Lung (tissue), 12 donors: ENCODE measurements around the gene CUL7. TPM values are rescaled to one million over a fixed set of nuclear protein-coding genes. Genes with fewer than 3 reads are reported as not detected.

Experiments used
- ATAC-seq: fragments of 200-7000 bp; cut with Tn5 transposase; one replicate; pipeline ENCODE4 v1.9.1; 2020; ENCODE audit warnings: moderate number of reproducible peaks; ENCODE audit not compliant: insufficient read depth, low FRiP score
- DNase-seq, 3 donors: peaks; one replicate each; pipeline ENCODE4 v3.0.0-alpha.2; 2013 to 2017
- H3K27ac ChIP-seq, 2 donors: one replicate each; pipeline ENCODE4 v1.5.1; 2013; ENCODE audit warnings: mild to moderate bottlenecking in 2 of 2, moderate library complexity in 2 of 2, control low read depth in 1 of 2, inconsistent platforms in 1 of 2, low read depth in 1 of 2, low read length in 1 of 2
- H3K27me3 ChIP-seq, 3 donors: one replicate each; pipeline ENCODE4 v1.5.1; 2013; ENCODE audit warnings: low read length in 2 of 3; ENCODE audit not compliant: control insufficient read depth in 3 of 3, insufficient read depth in 3 of 3
- H3K36me3 ChIP-seq, 4 donors: one replicate each; pipeline ENCODE4 v1.5.1; 2013; ENCODE audit warnings: low read length in 4 of 4, mild to moderate bottlenecking in 1 of 4, moderate library complexity in 1 of 4; ENCODE audit not compliant: control insufficient read depth in 4 of 4, insufficient read depth in 4 of 4
- H3K4me1 ChIP-seq, 5 donors: one replicate each; pipeline ENCODE4 v1.5.1; 2013; ENCODE audit warnings: low read length in 5 of 5, mild to moderate bottlenecking in 2 of 5, moderate library complexity in 1 of 5; ENCODE audit not compliant: control insufficient read depth in 5 of 5, insufficient read depth in 5 of 5
- H3K4me3 ChIP-seq: one replicate; pipeline ENCODE4 v1.5.1; 2013; ENCODE audit warnings: mild to moderate bottlenecking, control low read depth, moderate library complexity
- H3K9ac ChIP-seq, 2 donors: one replicate each; pipeline ENCODE4 v1.5.1; 2013; ENCODE audit warnings: low read length in 2 of 2, control low read depth in 1 of 2; ENCODE audit not compliant: insufficient read depth in 1 of 2
- H3K9me3 ChIP-seq, 4 donors: one replicate each; pipeline ENCODE4 v1.5.1; 2013; ENCODE audit warnings: low read length in 3 of 4, mild to moderate bottlenecking in 1 of 4, moderate library complexity in 1 of 4; ENCODE audit not compliant: control insufficient read depth in 4 of 4, insufficient read depth in 3 of 4
- CTCF ChIP-seq: IDR thresholded peaks from 2 replicates; pipeline ENCODE4 v1.5.1; 2012; ENCODE audit warnings: mild to moderate bottlenecking; ENCODE audit errors: control extremely low read depth, extremely low read depth
- WGBS, 2 donors: extraction: QIAGEN DNeasy Blood & Tissue Kit; methylation state at CpG; one replicate each; pipeline ENCODE4 v1.1.7; 2013; 5-methylcytosine and 5-hydroxymethylcytosine counted together
- polyA plus RNA-seq, 2 donors: library from polyadenylated mRNA; stranded (reverse); fragments of 200-250 nt; gene quantifications; one replicate each; pipeline ENCODE4 v1.2.1, GENCODE V29; 2013
- total RNA-seq, 2 donors: library from RNA; depleted of rRNA in 1 of 2; stranded (reverse); fragments of >200 nt in 1 of 2; gene quantifications; one replicate each; pipeline ENCODE4 v1.2.1, GENCODE V29; 2014 to 2021
- donor health status: control.
- donor health status: control.
- donor health status: Bipolar disorder and iron deficiency.
- donor health status: healthy.
- donor health status: DM: yes; HTN: yes; CAD: no.

The CUL7 gene
- total and polyA plus RNA-seq, 4 donors = 8.2 to 23.6 (median 15.2) TPM

- ATAC-seq = no peak
- TF ChIP-seq CTCF = no peak
- Histone ChIP-seq H3K36me3 (peaks cover 10 to 52% (median 34%) of the 10 kb centered on the region in 4 donors), H3K27me3 (no peaks in the 10 kb centered on the region), H3K9ac (no peak overlapping the region), H3K9me3 (no peaks in the 10 kb centered on the region), H3K4me3 (no peak overlapping the region), H3K4me1 (no peaks in the 10 kb centered on the region), H3K27ac (peak overlapping the region in 1 of 2 donors; percentile 10)
- no peak for DNase-seq
- WGBS, 2 donors = 86 to 92% methylated on average over 4 of the region's 4 CpGs
These were observed 18.0 kb downstream of the CUL7 start for GRCh38 chr6:43035495-43036194.

- H3K36me3 ChIP-seq = peaks cover 18 to 48% (median 34%) of the 10 kb centered on the region in 4 donors
These were observed 19.5 kb downstream of the CUL7 start for GRCh38 chr6:43034190-43034525.

GRCh38 chr6:43033496-43034189 is 20.0 kb downstream of the CUL7 start:
- Histone ChIP-seq H3K4me1 (no peaks in the 10 kb centered on the region), H3K27ac (no peak overlapping the region), H3K9me3 (no peaks in the 10 kb centered on the region), H3K27me3 (no peaks in the 10 kb centered on the region), H3K9ac (no peak overlapping the region), H3K36me3 (peaks cover 24 to 49% (median 34%) of the 10 kb centered on the region in 4 donors), H3K4me3 (no peak overlapping the region)
- ATAC-seq = no peak
- 85 to 89% methylated on average over 2 of the region's 2 CpGs for WGBS, 2 donors
- no peak for DNase-seq
- no peak for TF ChIP-seq CTCF

More at GRCh38 chr6:43034190-43034525, 19.5 kb downstream of the CUL7 start:
- Histone ChIP-seq H3K4me1 (no peaks in the 10 kb centered on the region), H3K4me3 (no peak overlapping the region), H3K9me3 (no peaks in the 10 kb centered on the region), H3K9ac (no peak overlapping the region), H3K27ac (no peak overlapping the region), H3K27me3 (no peaks in the 10 kb centered on the region)
- DNase-seq (no peak), ATAC-seq (no peak)
- TF ChIP-seq CTCF = no peak
- 91 to 98% methylated on average over 2 of the region's 2 CpGs for WGBS, 2 donors
